ENCODE data around the gene LRP1B. TPM values are rescaled to one million over a fixed set of nuclear protein-coding genes. Genes with fewer than 3 reads are reported as not detected.

LRP1B gene
- polyA plus RNA-seq, 1 of the 3 experiments (the other 2 are of a cell fraction): 0.28 TPM

DNA sequence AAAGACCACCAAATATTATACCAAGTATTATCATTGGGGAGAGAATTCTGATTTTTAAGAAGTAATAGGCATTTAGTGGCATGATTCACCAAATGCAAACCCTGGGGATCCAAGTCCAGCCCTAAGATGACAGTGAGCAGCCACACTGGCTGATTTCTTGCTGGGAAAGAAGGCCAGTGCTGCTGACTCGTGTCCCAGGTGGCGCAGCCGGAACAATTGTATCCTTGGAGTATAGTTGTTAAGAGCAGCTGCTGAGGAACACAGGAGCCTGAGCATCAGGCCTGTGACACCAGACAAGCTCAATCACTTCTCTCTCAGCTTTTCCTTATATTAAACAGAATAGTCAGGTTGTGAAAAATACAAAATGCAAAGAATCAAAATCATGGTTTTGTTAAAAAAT, 48.4 kb downstream of the LRP1B start:
- no peak overlapping the region for H3K27ac ChIP-seq (ENCODE audit: low read depth in 2 of 2, low read length in 1 of 2)
- H3K9me2 ChIP-seq: no peaks in the 10 kb centered on the region
- no peak overlapping the region for H3K4me2 ChIP-seq
- no peaks in the 10 kb centered on the region for H3K27me3 ChIP-seq (ENCODE audit: insufficient read depth)
- no peaks in the 10 kb centered on the region for H3K36me3 ChIP-seq (replicated peaks in 1 of 2; ENCODE audit: control insufficient read depth in 1 of 2, insufficient read depth in 2 of 2, low read length in 1 of 2)
- no peaks in the 10 kb centered on the region for H3F3A ChIP-seq (replicated peaks; ENCODE audit: insufficient read depth)
- no peaks in the 10 kb centered on the region for H3K9me3 ChIP-seq
- no peaks in the 10 kb centered on the region; a peak in 1 of 4 replicates for H3K4me1 ChIP-seq (ENCODE audit: control insufficient read depth in 1 of 2, insufficient read depth in 2 of 2, low read depth in 1 of 2, low read length in 1 of 2)
- H3K9ac ChIP-seq: no peak overlapping the region
- WGBS (ENCODE audit: low lambda C conversion rate): 95% methylated on average over 3 of the region's 3 CpGs
- TF ChIP-seq TEAD4 (IDR thresholded peaks at IDR 0.05; ENCODE audit: borderline replicate concordance, insufficient read depth): no peak
- TF ChIP-seq GATA2 (CRISPR knock-in tag; IDR thresholded peaks at IDR 0.05): no peak
- no peak for TF ChIP-seq JUND (IDR thresholded peaks at IDR 0.05)
- no peak for TF ChIP-seq TCF12 (IDR thresholded peaks at IDR 0.05)
- no peak for TF ChIP-seq SIN3A (IDR thresholded peaks at IDR 0.05; ENCODE audit: borderline replicate concordance, low read depth, low read length)
- TF ChIP-seq, protein P1, sequence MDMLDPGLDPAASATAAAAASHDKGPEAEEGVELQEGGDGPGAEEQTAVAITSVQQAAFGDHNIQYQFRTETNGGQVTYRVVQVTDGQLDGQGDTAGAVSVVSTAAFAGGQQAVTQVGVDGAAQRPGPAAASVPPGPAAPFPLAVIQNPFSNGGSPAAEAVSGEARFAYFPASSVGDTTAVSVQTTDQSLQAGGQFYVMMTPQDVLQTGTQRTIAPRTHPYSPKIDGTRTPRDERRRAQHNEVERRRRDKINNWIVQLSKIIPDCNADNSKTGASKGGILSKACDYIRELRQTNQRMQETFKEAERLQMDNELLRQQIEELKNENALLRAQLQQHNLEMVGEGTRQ (IDR thresholded peaks at IDR 0.05; ENCODE audit: borderline replicate concordance, low read depth, low read length): no peak
- H3K79me2 ChIP-seq (ENCODE audit: insufficient read depth): no peaks in the 10 kb centered on the region
- no peaks in the 10 kb centered on the region for H4K20me1 ChIP-seq (ENCODE audit: insufficient read depth)
- CTCF ChIA-PET: no interaction called here
- POLR2A ChIA-PET: no interaction called here
- H2AFZ ChIP-seq (ENCODE audit: low read depth): no peak overlapping the region
- H3K4me3 ChIP-seq (ENCODE audit: low read depth in 2 of 2, low read length in 1 of 2): no peak overlapping the region
- DNase-seq: no peak

DNA sequence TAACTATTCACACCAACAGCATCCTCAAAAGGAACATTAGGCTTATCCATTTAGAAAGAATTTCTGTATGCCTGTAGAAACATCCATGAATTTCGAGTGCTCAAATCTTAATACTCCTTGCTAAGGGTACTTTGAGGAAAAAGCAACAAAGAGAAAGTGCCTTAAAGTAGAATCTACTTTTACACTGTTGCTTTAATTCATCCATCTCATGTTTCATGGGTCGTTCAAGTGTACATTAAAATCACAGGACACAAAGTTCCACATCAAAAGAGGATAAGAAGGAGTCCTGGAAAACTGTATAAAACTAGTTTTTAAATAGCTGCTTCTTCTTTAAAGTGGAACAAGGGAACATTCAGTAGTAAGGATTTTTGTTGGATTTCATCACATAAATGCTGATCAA, 54.5 kb downstream of the LRP1B start:
- H4K20me1 ChIP-seq (ENCODE audit: insufficient read depth): no peaks in the 10 kb centered on the region
- no peaks in the 10 kb centered on the region for H3K9me2 ChIP-seq
- H3K9me3 ChIP-seq: no peaks in the 10 kb centered on the region
- no peak overlapping the region for H3K4me3 ChIP-seq (ENCODE audit: low read depth in 2 of 2, low read length in 1 of 2)
- no peak for TF ChIP-seq FOXJ3 (CRISPR knock-in tag; IDR thresholded peaks at IDR 0.05)
- no peak for TF ChIP-seq ELF1 (IDR thresholded peaks at IDR 0.05)
- no peak for TF ChIP-seq SMC3 (IDR thresholded peaks at IDR 0.05; ENCODE audit: low read depth, low read length)
- no peak for TF ChIP-seq GATA2 (CRISPR knock-in tag; IDR thresholded peaks at IDR 0.05)
- no peak for TF ChIP-seq JUND (IDR thresholded peaks at IDR 0.05)
- TF ChIP-seq, protein P2, sequence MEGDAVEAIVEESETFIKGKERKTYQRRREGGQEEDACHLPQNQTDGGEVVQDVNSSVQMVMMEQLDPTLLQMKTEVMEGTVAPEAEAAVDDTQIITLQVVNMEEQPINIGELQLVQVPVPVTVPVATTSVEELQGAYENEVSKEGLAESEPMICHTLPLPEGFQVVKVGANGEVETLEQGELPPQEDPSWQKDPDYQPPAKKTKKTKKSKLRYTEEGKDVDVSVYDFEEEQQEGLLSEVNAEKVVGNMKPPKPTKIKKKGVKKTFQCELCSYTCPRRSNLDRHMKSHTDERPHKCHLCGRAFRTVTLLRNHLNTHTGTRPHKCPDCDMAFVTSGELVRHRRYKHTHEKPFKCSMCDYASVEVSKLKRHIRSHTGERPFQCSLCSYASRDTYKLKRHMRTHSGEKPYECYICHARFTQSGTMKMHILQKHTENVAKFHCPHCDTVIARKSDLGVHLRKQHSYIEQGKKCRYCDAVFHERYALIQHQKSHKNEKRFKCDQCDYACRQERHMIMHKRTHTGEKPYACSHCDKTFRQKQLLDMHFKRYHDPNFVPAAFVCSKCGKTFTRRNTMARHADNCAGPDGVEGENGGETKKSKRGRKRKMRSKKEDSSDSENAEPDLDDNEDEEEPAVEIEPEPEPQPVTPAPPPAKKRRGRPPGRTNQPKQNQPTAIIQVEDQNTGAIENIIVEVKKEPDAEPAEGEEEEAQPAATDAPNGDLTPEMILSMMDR (IDR thresholded peaks at IDR 0.05): no peak
- TF ChIP-seq, protein P1 (IDR thresholded peaks at IDR 0.05; ENCODE audit: borderline replicate concordance, low read depth, low read length): no peak
- TF ChIP-seq RXRA (IDR thresholded peaks at IDR 0.05; ENCODE audit: borderline replicate concordance, low read depth): no peak
- H3K4me1 ChIP-seq (ENCODE audit: control insufficient read depth in 1 of 2, insufficient read depth in 2 of 2, low read depth in 1 of 2, low read length in 1 of 2): no peaks in the 10 kb centered on the region; a peak in 1 of 4 replicates
- no peak overlapping the region for H3K9ac ChIP-seq
- H3F3A ChIP-seq (replicated peaks; ENCODE audit: insufficient read depth): no peaks in the 10 kb centered on the region
- ChIA-PET POLR2A (no interaction called here), CTCF (no interaction called here)
- DNase-seq: no peak
- peak overlapping the region in 1 of 2 experiments; percentile 39; a peak in 1 of 4 replicates for H3K27ac ChIP-seq (ENCODE audit: low read depth in 2 of 2, low read length in 1 of 2)
- H3K4me2 ChIP-seq: no peak overlapping the region
- no peaks in the 10 kb centered on the region for H3K79me2 ChIP-seq (ENCODE audit: insufficient read depth)
- no peaks in the 10 kb centered on the region for H3K27me3 ChIP-seq (ENCODE audit: insufficient read depth)
- WGBS (ENCODE audit: low lambda C conversion rate): 63% methylated on average over 2 of the region's 2 CpGs
- no peaks in the 10 kb centered on the region for H3K36me3 ChIP-seq (replicated peaks in 1 of 2; ENCODE audit: control insufficient read depth in 1 of 2, insufficient read depth in 2 of 2, low read length in 1 of 2)
- H2AFZ ChIP-seq (ENCODE audit: low read depth): no peak overlapping the region
